ENCODE measurements around the gene GREM1.
A peak's percentile ranks its signal among the peaks of the same experiment; 100 is the strongest.

Gene GREM1

DNA sequence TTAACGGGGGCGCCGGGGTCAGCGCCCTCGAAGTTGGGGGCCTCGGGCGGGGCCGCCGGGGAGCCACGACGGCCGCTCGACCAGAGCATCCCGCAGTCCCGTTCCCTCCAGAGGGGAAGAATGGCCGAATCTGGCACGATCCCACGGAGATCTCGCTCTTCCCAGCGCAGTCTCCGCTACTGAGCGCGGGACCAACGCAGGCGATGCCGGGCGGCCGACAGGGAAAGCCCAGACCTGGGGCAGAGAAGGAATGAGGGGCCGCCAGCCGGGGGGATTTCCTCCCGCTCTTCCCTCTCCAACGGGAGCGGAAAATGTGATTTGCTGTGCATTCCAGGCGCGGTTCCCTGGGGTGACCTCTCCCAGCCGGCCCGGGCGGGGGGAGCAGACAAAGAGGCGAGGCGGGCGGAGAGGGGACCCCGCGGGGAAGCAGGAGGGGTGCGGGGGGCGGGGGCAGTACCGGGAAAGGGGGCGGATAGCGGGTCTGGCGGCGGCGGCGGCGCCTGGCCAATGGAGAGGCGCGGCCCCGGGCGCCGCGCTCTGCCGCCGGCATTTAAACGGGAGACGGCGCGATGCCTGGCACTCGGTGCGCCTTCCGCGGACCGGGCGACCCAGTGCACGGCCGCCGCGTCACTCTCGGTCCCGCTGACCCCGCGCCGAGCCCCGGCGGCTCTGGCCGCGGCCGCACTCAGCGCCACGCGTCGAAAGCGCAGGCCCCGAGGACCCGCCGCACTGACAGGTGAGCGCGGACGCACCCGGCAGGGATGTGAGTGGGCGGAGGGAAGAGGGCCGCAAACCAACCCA lies at the start of gene GREM1:
GREM1 (plus strand) TSS at position 579 of the 801 bp plus-strand sequence. CDS start 12,687 bp downstream, outside the sequence.
- DNase-seq (ENCODE audit: low read depth, low spot score), result no peak

DNA sequence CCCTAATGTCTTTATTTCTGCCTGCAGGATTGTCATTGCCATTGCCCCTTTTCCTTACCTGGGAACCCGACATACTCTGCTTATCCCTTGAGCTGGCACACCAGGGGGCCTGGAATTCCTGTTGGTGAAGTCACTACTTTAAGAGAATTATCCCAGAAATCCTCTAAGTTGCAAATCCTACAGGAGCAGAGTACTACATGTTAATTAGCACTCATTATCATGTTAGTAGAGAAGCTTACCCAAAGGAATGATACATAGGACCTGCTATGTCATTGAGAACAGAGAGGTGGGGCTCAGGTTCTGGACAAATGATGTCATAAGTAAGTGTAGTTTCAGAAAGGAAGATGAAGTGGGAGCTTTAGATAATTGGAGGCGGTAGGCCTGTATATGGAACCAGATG lies 48.9 kb upstream of the GREM1 start:
- DNase-seq (ENCODE audit: low read depth, low spot score), result no peak

DNA sequence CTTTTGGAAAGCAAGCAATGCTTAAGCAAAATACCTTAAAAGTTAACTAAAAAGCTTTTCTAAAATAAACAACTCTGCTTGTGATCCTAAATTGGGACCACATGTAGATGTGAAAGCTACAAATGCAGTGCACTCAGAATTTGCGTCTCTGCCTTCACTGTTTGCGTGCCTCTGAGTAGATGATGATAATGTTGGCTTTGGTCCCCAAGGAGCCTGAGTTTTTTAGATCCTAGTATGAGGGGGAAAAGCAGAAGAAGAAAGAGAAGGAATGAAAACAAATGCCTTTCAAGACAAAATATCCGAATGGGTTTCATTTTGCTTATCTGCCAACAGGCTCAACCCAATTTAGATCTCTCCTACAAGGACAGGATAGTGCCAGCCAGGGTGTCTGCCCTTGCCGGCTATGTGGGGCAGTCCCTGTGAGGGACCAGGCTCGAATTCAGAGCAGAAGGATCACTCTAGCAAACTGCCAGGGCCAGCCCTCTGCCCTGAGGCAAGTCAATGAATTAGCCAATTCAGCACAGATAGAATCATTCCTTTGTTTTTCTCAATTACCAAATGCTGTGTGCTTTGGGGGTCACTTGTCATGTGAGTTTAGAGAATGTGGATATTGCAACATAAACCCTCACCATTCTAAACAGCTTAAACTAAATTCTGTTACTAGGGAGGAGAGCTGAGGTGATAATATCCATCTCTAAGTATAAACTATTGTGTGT lies 47.8 kb upstream of the GREM1 start:
- DNase-seq (ENCODE audit: low read depth, low spot score), result peak; percentile 80

DNA sequence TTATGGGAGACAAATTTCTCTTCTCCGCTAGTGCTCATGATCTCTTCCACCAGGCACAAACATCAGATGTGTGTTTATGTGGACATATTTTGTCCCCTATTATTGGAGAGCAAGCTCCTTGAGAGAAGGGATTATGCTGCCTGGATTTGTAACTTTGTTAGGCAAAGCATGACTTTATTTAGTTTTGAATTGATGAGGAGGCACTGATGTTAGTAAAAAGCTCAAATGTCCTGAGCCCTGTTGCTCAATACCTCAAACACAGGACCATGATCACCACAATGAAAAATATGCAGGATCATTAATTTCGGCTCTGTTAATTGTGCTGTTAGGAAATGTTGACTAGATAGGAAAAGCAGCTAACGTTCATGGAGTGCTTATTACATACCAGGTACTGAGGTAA lies 47.2 kb upstream of the GREM1 start:
- no peak for DNase-seq (ENCODE audit: low read depth, low spot score)

DNA sequence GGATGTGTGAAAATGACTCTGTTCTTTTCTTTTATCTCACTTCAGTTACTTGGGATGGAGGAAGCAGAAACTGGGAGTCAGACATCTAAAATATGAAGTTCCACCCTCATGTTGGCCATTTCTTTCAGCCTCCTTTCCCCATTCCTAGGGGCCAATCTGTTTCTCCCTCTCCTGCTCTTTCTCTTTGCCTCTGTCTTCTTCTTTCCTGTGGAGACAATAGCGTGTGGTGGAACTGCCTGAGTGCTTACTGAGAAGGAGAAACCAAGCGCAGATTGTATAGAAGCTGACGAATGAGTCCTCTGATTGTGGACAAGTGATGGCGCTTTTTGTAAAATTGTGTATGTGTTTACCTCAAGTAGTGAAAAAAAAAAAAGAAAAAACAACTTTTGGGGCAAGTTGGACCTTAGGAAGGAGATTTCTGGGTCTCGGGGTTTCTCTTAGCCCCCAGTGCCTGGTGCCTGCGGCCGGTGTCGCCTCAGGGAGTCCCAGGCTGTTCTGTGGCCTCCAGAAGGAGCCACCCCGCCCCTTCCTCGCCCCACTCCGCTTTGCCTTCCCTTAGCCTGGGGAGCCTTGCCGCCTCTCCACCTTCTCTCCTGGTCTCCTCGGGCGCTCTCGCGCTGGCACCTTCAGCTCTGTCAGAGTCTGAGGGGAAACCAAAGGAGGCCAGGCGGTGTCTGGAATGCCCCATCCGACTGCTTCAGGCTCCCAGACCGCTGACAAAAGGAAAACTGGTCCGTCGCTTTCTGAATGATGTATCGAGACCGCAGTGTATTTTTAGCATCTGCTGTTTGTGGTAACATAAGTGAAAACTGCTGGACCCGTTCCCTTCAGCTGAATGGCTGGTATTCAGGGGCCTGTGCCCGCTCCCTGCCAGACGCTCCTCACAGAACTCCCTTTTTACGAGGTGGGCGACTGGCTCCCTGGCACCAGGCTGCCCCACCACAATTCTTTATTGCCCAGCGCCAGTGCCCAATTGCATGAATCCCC lies 46.2 kb upstream of the GREM1 start:
- DNase-seq (ENCODE audit: low read depth, low spot score), result no peak

DNA sequence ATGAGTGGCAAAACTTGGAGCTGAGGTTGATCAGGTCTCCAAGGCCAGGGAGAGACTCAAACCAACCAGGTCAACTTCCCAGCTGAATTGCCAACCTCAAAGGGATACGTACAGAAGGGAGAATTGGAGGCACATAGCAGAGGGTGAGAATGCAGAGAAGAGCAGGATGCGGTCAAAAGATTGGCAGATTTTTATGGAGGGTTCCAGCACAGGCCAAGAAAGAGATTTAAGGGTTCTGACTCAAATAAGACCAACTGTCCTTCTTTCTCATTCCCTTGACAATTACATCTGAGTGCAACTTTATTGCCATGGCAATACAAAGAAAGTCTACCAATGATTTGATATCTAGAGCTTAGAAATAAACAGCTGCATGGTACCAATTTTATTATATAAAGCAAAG lies 43.1 kb upstream of the GREM1 start:
- DNase-seq (ENCODE audit: low read depth, low spot score), result no peak

DNA sequence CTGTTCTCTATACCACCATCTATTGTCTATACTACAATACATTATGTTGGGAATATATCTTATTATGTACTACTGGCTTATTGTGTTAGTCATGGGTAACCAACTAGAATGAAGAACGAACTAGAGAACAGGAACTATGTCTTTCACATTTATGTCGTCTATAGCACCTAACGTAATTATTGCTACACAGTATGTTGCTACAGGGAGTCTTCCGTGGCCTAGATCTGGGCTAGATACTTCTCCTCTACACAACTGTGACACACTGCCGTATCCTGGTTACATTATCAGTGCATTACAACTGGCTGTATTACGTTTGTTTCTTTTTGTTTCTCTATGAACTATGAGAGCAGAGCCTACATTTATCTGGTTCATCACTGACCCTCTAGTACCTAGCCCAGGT lies 42.3 kb upstream of the GREM1 start:
- no peak for DNase-seq (ENCODE audit: low read depth, low spot score)

DNA sequence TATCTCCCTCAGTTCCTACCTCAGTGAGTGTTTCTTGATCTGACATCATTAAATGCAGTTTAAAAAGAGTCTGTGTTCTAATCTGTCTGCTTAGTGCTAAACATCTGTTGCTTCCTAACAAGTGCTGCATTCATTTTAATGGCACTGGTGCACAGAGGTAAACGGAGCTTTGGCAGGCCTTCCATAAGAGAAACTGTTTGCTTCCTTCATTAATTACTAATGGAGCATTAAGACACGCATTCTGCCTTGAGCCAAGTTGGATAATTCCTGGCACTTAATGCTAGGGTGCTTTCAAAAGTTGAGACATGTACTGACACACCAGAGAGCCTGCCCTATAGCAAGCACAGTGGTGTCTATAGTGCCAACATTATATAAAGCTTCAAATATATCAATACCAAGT lies 41.6 kb upstream of the GREM1 start:
- no peak for DNase-seq (ENCODE audit: low read depth, low spot score)

DNA sequence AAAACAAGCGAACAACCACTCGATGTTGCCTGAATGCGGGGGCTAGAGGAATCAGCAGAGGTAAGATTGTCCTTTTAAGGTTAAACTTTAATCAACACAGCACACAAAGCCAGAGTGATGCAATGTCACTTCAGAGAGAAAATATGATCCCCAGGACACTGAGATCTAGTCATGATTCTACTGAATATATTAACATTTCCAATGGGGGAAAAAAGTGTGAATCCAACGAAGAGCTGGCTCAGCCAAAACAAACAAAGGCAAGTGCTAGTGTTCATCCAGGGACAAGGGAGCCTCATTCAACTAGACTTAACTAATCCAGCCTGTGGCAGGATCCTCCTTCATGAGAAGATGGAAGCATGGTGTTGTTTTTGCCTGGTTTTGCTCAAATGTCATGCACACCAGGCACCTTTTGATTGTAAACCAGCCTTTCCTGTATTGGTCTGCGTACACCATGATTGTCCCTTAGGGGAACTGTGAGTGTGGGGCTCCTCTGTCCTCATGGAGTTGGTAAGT lies 40.5 kb upstream of the GREM1 start:
- DNase-seq (ENCODE audit: low read depth, low spot score), result no peak

DNA sequence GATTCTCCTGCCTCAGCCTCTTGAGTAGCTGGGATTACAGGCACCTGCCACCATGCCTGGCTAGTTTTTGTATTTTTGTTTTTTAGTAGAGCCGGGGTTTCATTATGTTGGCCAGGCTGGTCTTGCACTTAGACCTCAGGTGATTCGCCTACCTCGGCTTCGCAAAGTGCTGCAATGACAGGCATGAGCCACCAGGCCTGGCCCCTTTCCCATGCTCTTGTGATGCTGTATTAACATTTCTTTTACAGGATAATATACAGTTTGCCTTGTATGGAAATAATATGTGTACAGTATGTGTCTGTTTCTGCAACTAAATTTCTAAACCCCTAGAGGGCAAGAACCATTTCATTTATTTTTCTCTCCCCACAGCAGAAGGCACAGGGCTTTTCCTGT lies 38.5 kb upstream of the GREM1 start:
- DNase-seq (ENCODE audit: low read depth, low spot score), result no peak

DNA sequence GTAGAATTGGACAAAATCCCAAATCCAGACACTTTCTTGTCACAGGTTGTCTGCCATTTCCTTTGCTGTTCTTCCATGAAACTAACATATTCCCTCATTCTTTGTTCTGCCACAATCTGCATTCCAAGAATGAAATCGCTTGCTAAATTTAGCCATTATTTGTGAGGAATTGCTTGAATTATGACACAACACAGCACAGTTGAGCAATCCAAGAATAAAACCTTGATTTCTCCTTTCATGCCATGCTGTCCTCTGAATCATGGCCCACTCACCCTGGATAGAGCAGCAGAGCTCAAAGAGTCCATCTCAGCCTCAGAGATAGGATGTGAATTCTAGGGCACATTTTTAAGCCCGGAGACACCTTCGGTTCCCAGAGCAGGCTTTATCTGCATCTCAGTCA lies 35.2 kb upstream of the GREM1 start:
- DNase-seq (ENCODE audit: low read depth, low spot score), result no peak

DNA sequence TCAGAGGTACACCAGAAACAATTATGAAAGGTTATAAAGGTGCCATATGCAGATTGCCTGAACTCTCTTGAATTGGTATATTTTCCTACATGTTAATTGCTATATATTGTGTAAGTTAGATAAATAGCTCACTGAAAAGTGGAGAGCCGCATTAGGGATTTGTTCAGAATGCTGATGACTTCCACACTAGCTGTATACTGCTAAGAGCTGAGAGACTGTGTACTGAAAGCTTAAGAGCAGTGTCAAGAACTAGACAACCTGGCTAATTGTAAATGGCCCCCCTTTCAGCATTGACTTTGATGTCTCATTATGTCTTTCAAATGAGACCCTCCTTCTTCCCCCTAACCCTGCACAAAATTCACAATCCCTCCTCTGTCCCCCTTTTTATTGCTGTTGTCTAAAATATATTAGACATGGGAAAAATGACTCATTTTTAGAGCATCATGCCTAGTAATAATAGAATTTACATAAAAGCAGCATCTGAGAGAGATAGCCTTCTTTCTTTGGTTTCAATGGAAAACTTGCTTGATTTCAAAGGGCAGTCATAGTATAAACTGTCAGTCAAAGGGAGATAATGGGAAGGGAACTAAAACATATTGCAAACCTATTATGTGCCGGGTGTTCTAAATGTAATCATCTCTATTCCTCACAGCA lies 34.7 kb upstream of the GREM1 start:
- DNase-seq (ENCODE audit: low read depth, low spot score), result no peak

DNA sequence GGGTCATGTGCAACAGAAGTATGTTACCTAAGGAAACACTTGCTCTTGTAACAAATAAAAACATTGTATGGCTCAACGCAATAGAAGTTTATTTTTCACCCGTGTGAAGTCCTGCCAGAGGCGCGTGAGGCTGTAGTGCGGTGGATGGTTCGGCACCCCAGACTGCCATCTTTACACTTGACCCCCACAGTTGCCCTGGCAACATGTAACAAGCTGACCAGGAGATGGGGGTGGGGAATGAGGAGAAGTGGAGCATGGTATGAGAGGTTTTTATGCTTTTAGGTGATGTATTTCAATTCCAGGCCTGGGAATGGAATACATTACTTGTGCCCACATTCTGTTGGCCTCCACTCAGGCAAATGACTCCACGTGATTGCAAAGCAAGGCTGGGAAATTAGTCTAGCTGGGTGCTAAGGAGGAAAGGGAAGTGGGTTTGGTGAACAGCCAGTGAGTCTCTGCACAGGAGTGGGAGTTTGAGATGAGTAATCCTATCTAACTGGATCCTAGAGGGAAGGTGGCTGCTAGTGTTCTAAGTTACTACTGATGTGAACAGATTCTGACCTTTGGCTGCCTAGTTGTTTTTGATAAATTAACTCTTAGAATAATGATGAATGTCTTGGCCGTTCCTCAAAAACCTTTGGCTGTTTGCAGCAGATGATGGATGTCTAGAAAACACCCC lies 33.8 kb upstream of the GREM1 start:
- DNase-seq (ENCODE audit: low read depth, low spot score), result no peak

DNA sequence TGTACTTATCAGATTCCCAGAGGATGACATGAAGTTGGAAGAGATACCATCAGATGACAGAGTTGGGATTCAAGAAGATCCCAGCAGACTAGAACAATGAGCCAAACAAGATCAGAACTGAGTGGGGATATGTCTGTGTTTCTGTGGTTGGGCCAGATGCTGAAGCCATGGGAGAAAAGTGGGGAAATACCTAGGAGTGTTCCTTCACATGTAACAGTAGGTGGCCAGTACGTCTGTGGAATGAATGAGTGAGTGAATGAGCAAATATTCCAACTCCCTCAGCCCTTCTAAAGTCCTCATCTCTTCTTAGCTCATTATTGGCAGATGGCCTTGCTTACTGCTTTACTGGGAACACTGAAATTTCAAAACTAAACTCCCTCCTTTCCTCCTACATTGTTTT lies 32.2 kb upstream of the GREM1 start:
- DNase-seq (ENCODE audit: low read depth, low spot score), result no peak

DNA sequence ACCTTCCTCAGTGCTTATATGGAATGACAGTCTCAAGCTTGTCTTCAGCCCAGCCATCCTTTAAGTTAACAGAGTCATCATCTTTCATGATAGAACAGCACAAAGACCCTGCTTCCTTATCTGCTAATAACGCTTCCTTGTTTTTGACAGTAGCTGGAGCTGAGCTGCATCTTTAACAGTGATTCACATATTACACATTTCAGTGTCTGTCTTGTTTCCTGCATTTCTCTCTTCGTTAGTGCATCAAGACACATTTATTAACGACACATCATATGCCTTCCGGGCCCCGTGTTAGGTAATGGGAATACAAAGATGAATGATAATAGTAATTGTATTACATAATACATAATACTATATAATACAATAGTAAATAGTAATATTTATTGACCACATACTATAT lies 30.2 kb upstream of the GREM1 start:
- no peak for DNase-seq (ENCODE audit: low read depth, low spot score)

DNA sequence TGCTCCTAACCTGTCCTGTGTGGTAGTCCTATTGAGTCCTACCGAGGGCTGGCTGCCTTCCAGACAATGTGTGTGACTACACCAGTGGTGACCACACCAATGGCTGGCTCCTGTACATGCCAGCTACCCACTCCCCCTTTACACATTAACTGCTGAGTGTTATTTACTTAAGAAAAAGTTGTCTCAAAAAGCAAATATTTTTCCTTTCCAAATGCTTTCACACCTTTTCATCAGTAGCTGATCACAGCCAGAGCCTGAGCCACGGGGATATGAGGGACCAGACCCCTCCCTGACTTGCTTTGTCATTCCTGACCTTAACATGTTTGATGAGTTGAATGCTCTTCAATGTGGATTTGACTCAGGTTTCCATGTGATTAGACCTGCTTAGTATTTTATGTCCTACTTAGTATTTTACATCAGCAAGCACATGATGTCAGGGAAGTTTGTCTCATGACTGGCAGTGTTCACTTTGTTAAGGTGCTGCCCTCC lies 29.6 kb upstream of the GREM1 start:
- DNase-seq (ENCODE audit: low read depth, low spot score), result no peak

DNA sequence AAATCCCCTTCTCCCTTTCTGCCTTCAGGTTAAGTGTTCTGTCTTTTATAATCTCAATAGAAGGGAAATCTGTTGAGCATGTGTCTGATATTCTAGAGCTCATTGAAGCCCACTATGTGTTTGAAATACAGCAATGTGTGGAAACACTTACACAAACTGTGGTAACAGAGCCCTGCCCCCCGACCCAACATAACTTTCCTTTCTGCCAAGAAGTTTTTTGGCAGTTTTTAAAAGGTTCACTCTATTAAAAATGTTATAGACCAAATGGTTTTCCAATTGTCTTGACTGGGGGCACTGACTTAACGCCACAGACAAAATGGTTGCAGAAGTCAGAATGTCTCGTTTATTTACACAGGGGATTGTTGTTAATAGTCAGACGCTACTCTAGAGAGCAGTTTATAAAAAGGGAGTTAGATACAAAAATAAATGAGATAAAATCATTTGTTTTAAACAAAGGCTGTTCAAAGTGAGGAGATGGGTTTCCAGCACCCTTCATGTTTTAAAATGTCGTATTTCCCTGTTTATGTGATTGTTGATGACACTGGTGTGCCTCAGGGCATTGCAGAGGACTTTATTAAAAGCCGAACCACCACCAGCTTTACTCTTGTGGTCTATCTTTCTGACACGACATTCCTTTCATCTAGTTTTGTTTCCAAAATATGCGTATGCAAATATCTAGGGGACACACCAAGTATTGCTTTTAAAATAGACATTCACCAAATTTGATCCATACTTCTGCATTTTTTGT lies 26.7 kb upstream of the GREM1 start:
- no peak for DNase-seq (ENCODE audit: low read depth, low spot score)

DNA sequence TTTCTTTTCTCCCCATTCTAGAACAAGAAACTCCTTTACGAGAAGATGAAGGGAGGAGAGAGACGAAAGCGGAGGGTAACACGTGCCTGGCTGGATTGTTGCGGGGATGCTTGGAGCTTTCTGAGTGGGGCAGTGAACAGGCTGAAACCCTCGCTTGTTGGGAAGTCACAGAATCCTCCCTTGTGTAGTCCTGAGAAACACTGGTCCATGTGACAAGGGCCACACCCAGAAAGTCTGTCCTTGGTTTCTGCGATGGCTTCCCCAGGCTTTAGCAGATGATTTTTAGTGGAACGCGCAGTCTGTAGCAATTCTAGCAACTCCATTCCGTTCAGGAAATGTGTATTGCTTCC lies 26.1 kb upstream of the GREM1 start:
- no peak for DNase-seq (ENCODE audit: low read depth, low spot score)

DNA sequence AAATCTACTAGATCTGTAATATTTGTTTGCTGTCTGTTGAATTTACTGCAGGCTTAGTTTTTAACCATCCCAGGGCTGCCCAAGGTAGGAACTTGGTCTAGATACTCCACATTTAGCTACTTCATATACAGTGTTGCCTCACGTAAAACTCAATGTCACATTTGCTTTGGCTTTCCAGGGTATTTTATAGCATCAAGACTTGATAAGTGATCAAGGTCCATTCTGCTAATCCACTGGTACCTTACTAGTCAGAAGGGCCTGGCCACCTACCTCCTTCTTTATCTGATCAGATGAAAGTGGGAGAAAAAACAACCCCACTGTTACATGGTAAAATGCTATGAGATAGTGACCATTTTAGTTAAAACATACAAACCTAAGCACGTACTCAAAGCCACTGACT lies 25.5 kb upstream of the GREM1 start:
- no peak for DNase-seq (ENCODE audit: low read depth, low spot score)
